Measurements from ENCODE around the gene GPRIN1.

The GPRIN1 gene

GRCh38 chr5:176643491-176644219 is 33.7 kb upstream of the GPRIN1 start:
- CTCF ChIA-PET: interaction anchor here (0.6 kb wide), 1 partner anchor 17 kb away, joined by 3 read pairs; no protein-coding TSS in a partner anchor
- 0 out of 2 replicates have a peak, but pooled peaks cover 2% of the 10 kb centered on the region for H3K4me1 ChIP-seq (ENCODE audit: control insufficient read depth, insufficient read depth, low read length)
- POLR2A ChIA-PET: no interaction called here
- no peak overlapping the region for H3K27ac ChIP-seq (ENCODE audit: extremely low read depth, low read depth, low read length)
- H3K9me3 ChIP-seq (ENCODE audit: control insufficient read depth, insufficient read depth, low read depth, low read length): no peaks in the 10 kb centered on the region
- no peak overlapping the region for H3K4me3 ChIP-seq (ENCODE audit: low read depth, low read length)
- H3K36me3 ChIP-seq (ENCODE audit: control insufficient read depth in 2 of 2, insufficient read depth in 1 of 2, low read length in 2 of 2): no peaks in the 10 kb centered on the region
- TF ChIP-seq GLIS1 (tag by site-specific recombination; IDR thresholded peaks at IDR 0.05) (peak; percentile 63), SCRT1 (tag by site-specific recombination; IDR thresholded peaks at IDR 0.05; ENCODE audit: borderline replicate concordance) (no peak), GFI1B (tag by site-specific recombination; IDR thresholded peaks at IDR 0.05) (no peak)

- CTCF ChIA-PET: interaction anchor here (0.6 to 1.2 kb wide), 2 partner anchors 34 to 227 kb away, joined by 3 read pairs; no protein-coding TSS in a partner anchor
- no peaks in the 10 kb centered on the region for H3K36me3 ChIP-seq (ENCODE audit: control insufficient read depth in 2 of 2, insufficient read depth in 1 of 2, low read length in 2 of 2)
- H3K9me3 ChIP-seq (ENCODE audit: control insufficient read depth, insufficient read depth, low read depth, low read length): no peaks in the 10 kb centered on the region
- peak; percentile 77 for TF ChIP-seq ZFHX2 (tag by site-specific recombination; conservative IDR thresholded peaks at IDR 0.05)
- no peak for TF ChIP-seq KLF1 (tag by site-specific recombination; IDR thresholded peaks at IDR 0.05)
- 0 out of 2 replicates have a peak, but pooled peaks have one; percentile 5 for TF ChIP-seq GLIS1 (tag by site-specific recombination; IDR thresholded peaks at IDR 0.05)
- TF ChIP-seq ZNF777 (tag by site-specific recombination; IDR thresholded peaks at IDR 0.05; ENCODE audit: borderline replicate concordance): no peak
- TF ChIP-seq ZNF335 (tag by site-specific recombination; conservative IDR thresholded peaks at IDR 0.05): peak; percentile 79
- TF ChIP-seq EGR2 (tag by site-specific recombination; IDR thresholded peaks at IDR 0.05; ENCODE audit: low read depth): peak; percentile 68
- TF ChIP-seq ZNF555 (tag by site-specific recombination; conservative IDR thresholded peaks at IDR 0.05): no peak
- no peaks in the 10 kb centered on the region for H3K4me1 ChIP-seq (ENCODE audit: control insufficient read depth, insufficient read depth, low read length)
- no peak overlapping the region for H3K27ac ChIP-seq (ENCODE audit: extremely low read depth, low read depth, low read length)
- POLR2A ChIA-PET: interaction anchor here (0.6 kb wide), 1 partner anchor 14 kb away, joined by 3 read pairs; no protein-coding TSS in a partner anchor
- no peak overlapping the region for H3K4me3 ChIP-seq (ENCODE audit: low read depth, low read length)
Observed at GRCh38 chr5:176642675-176643490, 32.9 kb upstream of the GPRIN1 start.

- Histone ChIP-seq H3K4me1 (ENCODE audit: control insufficient read depth, insufficient read depth, low read length) (no peaks in the 10 kb centered on the region), H3K9me3 (ENCODE audit: control insufficient read depth, insufficient read depth, low read depth, low read length) (no peaks in the 10 kb centered on the region), H3K36me3 (ENCODE audit: control insufficient read depth in 2 of 2, insufficient read depth in 1 of 2, low read length in 2 of 2) (no peaks in the 10 kb centered on the region), H3K27ac (ENCODE audit: extremely low read depth, low read depth, low read length) (no peak overlapping the region), H3K4me3 (ENCODE audit: low read depth, low read length) (no peak overlapping the region)
- ChIA-PET POLR2A (no interaction called here), CTCF (no interaction called here)
- TF ChIP-seq ZNF623 (tag by site-specific recombination; IDR thresholded peaks at IDR 0.05): peak; percentile 94
- TF ChIP-seq ZBTB48 (tag by site-specific recombination; IDR thresholded peaks at IDR 0.05): no peak
Observed at GRCh38 chr5:176640616-176641015, 30.7 kb upstream of the GPRIN1 start.

GRCh38 chr5:176639981-176640380 is 30.0 kb upstream of the GPRIN1 start:
- no peaks in the 10 kb centered on the region for H3K36me3 ChIP-seq (ENCODE audit: control insufficient read depth in 2 of 2, insufficient read depth in 1 of 2, low read length in 2 of 2)
- ChIA-PET POLR2A (no interaction called here), CTCF (interaction anchor here (0.7 kb wide), 2 partner anchors 66 to 1077 kb away, joined by 3 to 4 read pairs; no protein-coding TSS in a partner anchor)
- H3K9me3 ChIP-seq (ENCODE audit: control insufficient read depth, insufficient read depth, low read depth, low read length): no peaks in the 10 kb centered on the region
- no peak for TF ChIP-seq ZBTB48 (tag by site-specific recombination; IDR thresholded peaks at IDR 0.05)
- peak; percentile 17; the same call in 1 of the 2 replicates for TF ChIP-seq GLIS1 (tag by site-specific recombination; IDR thresholded peaks at IDR 0.05)
- no peak overlapping the region for H3K4me3 ChIP-seq (ENCODE audit: low read depth, low read length)
- H3K27ac ChIP-seq (ENCODE audit: extremely low read depth, low read depth, low read length): no peak overlapping the region
- no peaks in the 10 kb centered on the region for H3K4me1 ChIP-seq (ENCODE audit: control insufficient read depth, insufficient read depth, low read length)

GRCh38 chr5:176639208-176639607 is 29.3 kb upstream of the GPRIN1 start:
- no peaks in the 10 kb centered on the region for H3K4me1 ChIP-seq (ENCODE audit: control insufficient read depth, insufficient read depth, low read length)
- H3K4me3 ChIP-seq (ENCODE audit: low read depth, low read length): no peak overlapping the region
- no peak overlapping the region for H3K27ac ChIP-seq (ENCODE audit: extremely low read depth, low read depth, low read length)
- TF ChIP-seq ZIC2 (tag by site-specific recombination; IDR thresholded peaks at IDR 0.05): peak; percentile 69
- no peak for TF ChIP-seq TSHZ1 (tag by site-specific recombination; IDR thresholded peaks at IDR 0.05; ENCODE audit: borderline replicate concordance)
- no peaks in the 10 kb centered on the region for H3K36me3 ChIP-seq (ENCODE audit: control insufficient read depth in 2 of 2, insufficient read depth in 1 of 2, low read length in 2 of 2)
- CTCF ChIA-PET: interaction anchor here (1.5 kb wide), 1 partner anchor 21 kb away, joined by 5 read pairs; no protein-coding TSS in a partner anchor
- H3K9me3 ChIP-seq (ENCODE audit: control insufficient read depth, insufficient read depth, low read depth, low read length): no peaks in the 10 kb centered on the region
- POLR2A ChIA-PET: no interaction called here
